NCI-H1417 treated with DMSO at 0.1 percent for 48 hours (cell line): Measurements from ENCODE around the gene RXRB.

Experiments used
- DNase-seq: peaks from one replicate; lab custom pipeline; 2025; lab: John Stamatoyannopoulos, UW

The RXRB gene

DNA sequence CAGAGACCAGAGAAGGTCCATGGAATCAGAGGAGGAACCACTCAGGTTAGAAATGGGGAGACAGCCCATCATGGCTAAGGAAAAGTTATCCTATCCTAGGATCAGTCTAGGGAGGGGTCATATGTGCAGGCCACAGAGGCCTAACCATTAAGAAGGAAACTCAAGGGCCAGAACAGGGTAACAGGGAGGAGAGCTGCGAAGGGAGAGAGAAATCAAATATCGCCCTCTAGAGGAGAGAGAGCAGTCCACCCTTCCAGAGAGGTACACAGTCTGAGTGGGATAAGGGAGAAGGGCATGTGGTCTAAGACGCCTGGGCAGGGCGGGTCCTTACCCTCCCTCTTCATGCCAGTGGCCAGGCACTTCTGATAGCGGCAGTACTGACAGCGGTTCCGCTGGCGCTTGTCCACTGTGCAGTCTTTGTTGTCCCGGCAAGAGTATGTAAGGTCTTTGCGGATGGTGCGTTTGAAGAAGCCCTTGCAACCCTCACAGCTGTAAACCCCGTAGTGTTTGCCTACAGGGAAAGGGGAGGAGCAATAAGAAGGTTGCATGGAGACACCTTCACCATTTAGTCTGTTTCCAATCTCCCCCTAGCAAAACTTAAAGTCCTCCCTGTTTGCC, 2.9 kb downstream of the RXRB start:
- DNase-seq = no peak

DNA sequence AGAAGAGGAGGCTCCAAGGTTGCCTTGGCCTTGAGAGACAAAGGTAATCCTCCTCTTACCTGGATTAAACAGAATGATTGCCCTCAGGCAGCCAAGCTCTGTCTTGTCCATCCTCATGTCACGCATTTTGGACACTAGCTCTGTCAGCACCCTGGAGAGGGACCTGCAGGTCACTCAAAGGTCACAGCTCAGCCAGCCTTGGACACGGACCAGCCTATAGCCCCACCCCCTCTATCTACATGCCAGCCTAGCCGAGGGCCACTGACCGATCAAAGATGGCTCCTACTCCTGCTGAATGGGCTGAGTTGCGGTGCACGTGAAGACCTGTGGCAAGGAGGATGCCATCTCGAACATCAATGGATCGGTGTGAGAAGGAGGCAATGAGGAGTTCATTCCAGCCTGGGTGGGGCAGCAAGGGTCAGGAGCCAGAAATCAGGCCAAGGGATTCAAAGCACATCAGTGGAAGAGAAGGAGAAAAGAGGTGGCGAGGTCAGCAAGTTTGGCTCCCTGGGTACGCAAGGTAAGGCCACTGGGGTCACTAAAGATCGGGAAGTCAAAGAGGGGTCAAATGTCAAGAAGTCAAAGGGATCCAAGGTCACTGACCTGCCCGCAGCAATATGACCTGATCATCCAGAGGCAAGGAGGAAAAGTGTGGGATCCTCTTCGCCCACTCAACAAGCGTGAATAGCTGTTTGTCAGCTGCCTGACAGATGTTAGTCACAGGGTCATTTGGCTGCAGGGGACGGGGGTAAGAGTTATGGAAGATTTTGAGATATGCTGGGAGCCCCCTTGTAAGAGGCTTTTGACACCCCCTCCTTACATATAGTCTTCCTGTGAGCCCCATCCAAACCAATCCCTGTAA, 4.9 kb downstream of the RXRB start:
- DNase-seq = no peak

DNA sequence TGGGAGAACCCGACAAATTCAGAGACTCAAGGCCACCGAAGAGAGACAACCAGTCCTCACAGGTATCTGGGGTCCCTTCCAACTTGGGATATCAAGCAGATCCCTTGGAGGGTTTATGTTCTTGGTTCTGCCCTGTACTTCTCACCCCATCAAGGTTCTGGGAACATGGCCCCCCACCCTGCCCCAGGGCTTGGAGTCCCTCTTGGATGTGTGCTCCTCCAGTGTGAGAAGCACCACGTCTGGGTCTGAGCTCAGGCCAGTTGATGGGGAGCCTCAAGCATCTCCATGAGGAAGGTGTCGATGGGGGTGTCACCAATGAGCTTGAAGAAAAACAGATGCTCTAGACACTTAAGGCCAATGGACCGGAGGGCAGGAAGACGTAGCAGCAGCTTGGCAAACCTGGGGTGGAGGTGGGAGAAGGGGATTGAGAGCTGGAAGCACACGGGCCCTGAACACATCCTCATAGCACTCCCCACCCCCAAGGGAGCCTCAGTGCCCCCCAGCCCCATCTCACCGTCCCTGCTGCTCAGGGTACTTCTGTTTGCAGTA, 6.0 kb downstream of the RXRB start:
- no peak for DNase-seq

- no peak for DNase-seq
These were observed 6.8 kb downstream of the RXRB start for GRCh38 chr6:33193619-33194018.

GRCh38 chr6:33192671-33193602, 7.5 kb downstream of the RXRB start:
- no peak for DNase-seq

- DNase-seq = no peak
These were observed 8.3 kb downstream of the RXRB start, which contains the start of gene COL11A2 for GRCh38 chr6:33192105-33192646. Gene COL11A2, minus strand, starts transcription at chr6:33192467. Its CDS starts 227 bp downstream, at chr6:33192240.

GRCh38 chr6:33191383-33192104, 8.9 kb downstream of the RXRB start:
- no peak for DNase-seq

GRCh38 chr6:33190504-33191107, 9.9 kb downstream of the RXRB start:
- DNase-seq = no peak

DNA sequence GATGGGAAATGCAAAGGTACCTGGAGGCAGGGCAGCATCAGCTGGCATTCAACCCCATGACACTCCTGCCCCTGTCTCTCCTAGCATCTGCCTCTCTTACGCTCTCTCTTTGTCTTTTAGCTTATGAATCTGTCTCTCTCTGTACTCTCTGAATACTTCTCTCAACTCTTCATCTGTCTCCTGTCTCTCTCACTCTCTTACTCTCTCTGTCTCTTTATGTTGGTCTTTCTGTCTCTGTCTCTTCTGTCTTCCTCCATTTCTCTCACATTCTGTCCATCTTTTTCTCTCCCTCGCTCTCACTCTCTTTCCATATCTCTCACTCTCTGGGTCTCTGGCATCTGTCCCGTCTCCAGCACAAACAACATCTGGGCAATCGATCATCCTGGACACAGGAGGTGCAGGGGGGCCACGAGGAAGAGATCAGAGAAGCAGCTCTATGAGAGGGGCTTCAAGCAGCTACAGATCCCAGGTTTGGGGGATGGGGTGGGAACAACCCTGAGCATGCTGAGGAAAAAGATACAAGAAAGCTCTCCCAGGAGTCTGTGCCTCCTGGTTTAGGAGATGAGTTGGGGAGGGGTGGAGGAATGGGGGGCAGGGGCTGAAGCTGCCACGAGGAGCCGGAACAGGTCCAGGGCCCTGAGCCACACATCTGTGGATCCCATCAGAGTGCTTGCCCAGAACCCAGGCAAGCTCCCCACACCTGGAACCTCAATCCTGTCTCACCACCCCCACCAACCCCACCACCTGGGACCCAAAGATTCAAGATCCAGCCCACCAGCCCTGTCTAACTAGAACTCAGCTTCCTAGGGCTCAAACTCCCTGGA, 10.6 kb downstream of the RXRB start:
- DNase-seq = no peak

- DNase-seq = no peak
These were observed 11.3 kb downstream of the RXRB start for GRCh38 chr6:33189164-33189563.

DNA sequence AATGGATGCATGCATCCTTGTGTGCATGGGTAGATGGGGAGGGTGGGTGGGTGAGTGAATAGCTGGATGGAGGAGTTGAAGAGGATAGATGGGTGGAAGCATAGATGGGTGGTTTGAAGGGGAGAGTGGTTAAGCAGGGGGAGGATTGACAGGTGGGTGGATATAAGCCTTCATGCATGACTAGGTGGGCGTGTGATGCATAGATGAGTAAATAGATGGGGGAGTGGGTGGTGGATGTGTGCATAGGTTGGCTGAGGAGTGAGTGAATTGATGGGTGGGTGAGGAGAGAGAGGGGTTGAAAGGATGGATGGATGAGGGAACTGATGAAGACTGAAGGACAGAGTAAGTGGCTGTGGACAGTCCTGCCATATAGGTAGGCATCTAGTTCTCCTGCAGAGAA, 12.7 kb downstream of the RXRB start:
- DNase-seq = no peak

DNA sequence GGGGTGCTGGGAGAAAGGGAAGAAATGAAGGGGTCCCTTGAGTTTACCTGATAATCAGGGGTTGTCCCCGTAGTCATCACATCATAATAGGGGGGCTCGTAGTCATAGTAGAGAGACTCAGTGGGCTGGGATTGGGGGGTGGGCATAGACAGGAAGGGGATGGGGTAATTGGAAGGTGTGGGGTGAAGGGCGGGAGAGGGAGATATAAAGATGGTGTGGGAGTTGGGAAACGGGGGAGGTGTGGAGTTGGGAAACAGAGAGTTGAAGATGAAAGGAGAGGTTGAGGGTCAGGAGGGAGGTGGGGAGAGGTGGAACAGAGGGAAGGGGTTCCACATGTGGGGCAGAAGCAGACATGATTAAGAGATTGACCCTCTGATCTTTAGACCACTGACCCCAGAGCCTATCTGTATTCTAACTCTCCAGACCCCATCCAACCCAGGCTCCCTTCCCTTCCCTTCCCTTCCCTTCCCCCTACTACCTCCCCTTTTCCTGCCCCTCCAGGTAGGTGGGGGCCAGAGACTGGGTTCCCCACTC, 14.7 kb downstream of the RXRB start:
- no peak for DNase-seq

- no peak for DNase-seq
These were observed 15.3 kb downstream of the RXRB start for GRCh38 chr6:33185190-33185589.

- DNase-seq = no peak
These were observed 17.3 kb downstream of the RXRB start for GRCh38 chr6:33183071-33183683.

DNA sequence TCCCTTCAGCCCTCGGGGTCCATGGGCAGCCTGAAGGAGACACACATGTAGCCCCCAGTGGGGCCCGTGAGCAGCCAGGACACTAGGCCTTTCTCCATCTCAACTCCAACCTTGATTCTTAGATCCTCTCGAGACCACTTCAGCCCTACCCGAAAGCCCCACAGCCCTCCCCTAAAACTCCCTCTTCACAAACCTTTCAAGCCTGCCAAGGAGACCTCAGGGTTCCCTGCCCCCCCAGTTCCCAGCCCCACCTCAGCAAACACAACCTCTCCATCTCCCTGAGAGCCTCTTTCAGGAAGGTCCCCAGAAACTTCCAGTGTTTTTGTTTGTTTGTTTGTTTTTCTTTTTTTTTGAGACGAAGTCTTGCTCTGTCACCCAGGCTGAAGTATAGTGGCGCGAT, 19.3 kb downstream of the RXRB start:
- DNase-seq = no peak

DNA sequence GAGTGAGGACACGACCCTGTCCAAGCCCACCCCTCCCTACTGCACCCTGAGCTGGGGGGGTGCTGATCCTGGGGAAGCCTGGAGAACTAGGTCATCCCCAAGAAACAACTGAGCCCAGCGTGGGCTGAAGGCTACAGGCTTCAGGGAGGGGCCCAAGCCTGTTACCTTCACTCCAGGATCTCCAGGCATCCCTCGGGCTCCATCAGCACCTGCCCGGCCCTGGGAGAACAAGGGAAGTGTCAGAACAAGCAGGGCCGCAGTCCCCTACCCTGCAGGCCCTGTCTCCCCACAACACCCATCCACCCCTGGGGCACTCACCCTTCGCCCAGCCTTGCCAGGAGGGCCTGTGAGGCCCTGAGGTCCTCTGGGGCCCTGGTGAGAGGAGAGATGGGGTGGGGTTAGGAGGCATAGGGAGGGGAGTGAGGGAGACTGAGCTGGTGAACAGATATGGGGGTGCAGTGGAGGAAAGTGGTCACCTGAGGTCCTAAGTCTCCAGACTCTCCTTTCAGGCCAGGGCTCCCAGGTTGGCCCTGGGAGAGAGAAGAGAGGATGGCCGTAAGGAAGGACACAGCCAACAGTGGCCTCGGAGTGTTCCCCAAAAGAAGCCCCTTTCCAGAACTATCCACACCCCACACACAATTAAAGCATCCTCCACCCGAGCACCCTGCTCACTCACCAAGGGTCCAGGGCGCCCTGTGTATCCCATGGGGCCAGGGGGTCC, 21.6 kb downstream of the RXRB start:
- no peak for DNase-seq

DNA sequence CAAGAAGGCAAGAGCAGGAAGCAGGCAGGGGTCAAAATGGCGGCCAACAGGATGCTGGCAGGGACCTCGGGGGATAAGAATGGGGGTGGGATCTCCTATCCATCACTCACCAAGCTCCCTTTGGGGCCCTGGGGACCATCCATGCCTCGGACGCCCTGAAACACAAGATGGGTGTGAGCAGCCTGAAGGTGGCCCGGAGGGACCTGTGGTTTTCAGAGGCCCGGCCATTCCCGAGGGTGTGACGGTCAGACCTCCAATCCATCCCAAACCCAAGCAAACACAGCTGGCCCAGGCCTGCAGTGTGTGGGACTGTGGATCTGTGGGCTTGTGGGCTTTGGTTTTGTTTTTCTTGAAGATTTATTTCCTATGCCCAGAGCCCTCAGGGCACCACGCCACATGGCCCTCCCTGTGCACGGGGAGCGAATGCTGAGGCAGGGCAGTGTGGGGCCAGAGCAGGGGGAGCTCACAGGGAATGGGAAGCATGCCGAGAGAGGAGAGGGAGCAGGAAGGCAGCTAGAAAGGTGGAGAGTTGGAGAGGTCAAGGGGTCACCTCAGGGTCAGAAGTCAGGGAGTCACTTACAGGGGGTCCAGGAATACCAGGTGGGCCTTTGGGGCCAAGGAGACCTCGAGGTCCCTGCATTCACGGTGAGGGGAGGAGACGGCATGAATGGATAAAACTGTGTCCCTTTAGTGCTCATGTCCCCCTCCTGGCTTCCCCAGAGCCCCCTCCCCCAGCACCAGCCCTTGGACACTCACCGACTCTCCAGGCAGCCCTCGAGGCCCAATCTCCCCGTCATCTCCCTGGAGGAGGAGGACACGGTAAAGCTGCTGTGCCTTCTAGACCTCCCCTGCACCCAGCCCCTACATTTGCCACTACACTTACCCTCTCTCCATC, 22.7 kb downstream of the RXRB start:
- DNase-seq = no peak
